ENCODE results near the gene ARHGAP20. TPM values are rescaled to one million over a fixed set of nuclear protein-coding genes. Genes with fewer than 3 reads are reported as not detected.

The ARHGAP20 gene
- total and polyA plus RNA-seq, 2 experiments from 2014 or later: 0.31 TPM; not detected in 1

- no peak overlapping the region for H3K27ac Mint-ChIP-seq
- H3K4me1 Mint-ChIP-seq: no peaks in the 10 kb centered on the region; the same call in 1 of the 3 replicates
- Histone ChIP-seq H3K4me2 (no peak overlapping the region), H3K9me2 (ENCODE audit: insufficient read depth) (no peaks in the 10 kb centered on the region), H3K36me3 (ENCODE audit: insufficient read depth) (no peaks in the 10 kb centered on the region), H4K20me1 (replicated peaks; ENCODE audit: insufficient read depth) (no peaks in the 10 kb centered on the region), H3K79me2 (replicated peaks; ENCODE audit: insufficient read depth) (no peaks in the 10 kb centered on the region), H3F3A (replicated peaks; ENCODE audit: low read depth) (no peaks in the 10 kb centered on the region), H3K27me3 (ENCODE audit: insufficient read depth) (peaks cover 41% of the 10 kb centered on the region), H3K4me3 (no peak overlapping the region), H3K27ac (ENCODE audit: low read depth) (no peak overlapping the region), H2AFZ (no peak overlapping the region), H3K4me1 (ENCODE audit: insufficient read depth) (no peaks in the 10 kb centered on the region; the same call in 1 of the 2 replicates)
- H3K27me3 Mint-ChIP-seq (ENCODE audit: insufficient read depth, low read depth, poor library complexity): peaks cover 21% of the 10 kb centered on the region
- ATAC-seq (no peak), DNase-seq (ENCODE audit: low spot score) (no peak)
- TF ChIP-seq JUNB (IDR thresholded peaks at IDR 0.05; ENCODE audit: unreplicated experiment): no peak
- TF ChIP-seq EZH2phosphoT487 (IDR thresholded peaks at IDR 0.05; ENCODE audit: unreplicated experiment): no peak
- TF ChIP-seq, protein P1, sequence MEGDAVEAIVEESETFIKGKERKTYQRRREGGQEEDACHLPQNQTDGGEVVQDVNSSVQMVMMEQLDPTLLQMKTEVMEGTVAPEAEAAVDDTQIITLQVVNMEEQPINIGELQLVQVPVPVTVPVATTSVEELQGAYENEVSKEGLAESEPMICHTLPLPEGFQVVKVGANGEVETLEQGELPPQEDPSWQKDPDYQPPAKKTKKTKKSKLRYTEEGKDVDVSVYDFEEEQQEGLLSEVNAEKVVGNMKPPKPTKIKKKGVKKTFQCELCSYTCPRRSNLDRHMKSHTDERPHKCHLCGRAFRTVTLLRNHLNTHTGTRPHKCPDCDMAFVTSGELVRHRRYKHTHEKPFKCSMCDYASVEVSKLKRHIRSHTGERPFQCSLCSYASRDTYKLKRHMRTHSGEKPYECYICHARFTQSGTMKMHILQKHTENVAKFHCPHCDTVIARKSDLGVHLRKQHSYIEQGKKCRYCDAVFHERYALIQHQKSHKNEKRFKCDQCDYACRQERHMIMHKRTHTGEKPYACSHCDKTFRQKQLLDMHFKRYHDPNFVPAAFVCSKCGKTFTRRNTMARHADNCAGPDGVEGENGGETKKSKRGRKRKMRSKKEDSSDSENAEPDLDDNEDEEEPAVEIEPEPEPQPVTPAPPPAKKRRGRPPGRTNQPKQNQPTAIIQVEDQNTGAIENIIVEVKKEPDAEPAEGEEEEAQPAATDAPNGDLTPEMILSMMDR (conservative IDR thresholded peaks at IDR 0.05; ENCODE audit: low read depth in 2 of 2): no peak
- H3K9me3 Mint-ChIP-seq: no peaks in the 10 kb centered on the region
- H3K36me3 Mint-ChIP-seq (ENCODE audit: low read depth): no peaks in the 10 kb centered on the region
- no peak overlapping the region for H3K4me3 Mint-ChIP-seq
Observed at GRCh38 chr11:110716361-110716760, 4.1 kb upstream of the ARHGAP20 start.

GRCh38 chr11:110715541-110715940 lies 3.3 kb upstream of the ARHGAP20 start:
- H3K27me3 Mint-ChIP-seq (ENCODE audit: insufficient read depth, low read depth, poor library complexity): peaks cover 29% of the 10 kb centered on the region
- peaks cover 49% of the 10 kb centered on the region for H3K27me3 ChIP-seq (ENCODE audit: insufficient read depth)
- no peak for TF ChIP-seq STAT1 (IDR thresholded peaks at IDR 0.05; ENCODE audit: unreplicated experiment)
- TF ChIP-seq, protein P1 (conservative IDR thresholded peaks at IDR 0.05; ENCODE audit: low read depth in 2 of 2): no peak
- TF ChIP-seq EZH2 (IDR thresholded peaks at IDR 0.05; ENCODE audit: low read depth, unreplicated experiment): no peak
- no peak for TF ChIP-seq ZNF331 (CRISPR knock-in tag; IDR thresholded peaks at IDR 0.05; ENCODE audit: low read depth)
- no peak for TF ChIP-seq EZH2phosphoT487 (IDR thresholded peaks at IDR 0.05; ENCODE audit: unreplicated experiment)
- TF ChIP-seq CREB1 (CRISPR knock-in tag; IDR thresholded peaks at IDR 0.05; ENCODE audit: low read depth): no peak
- no peak for TF ChIP-seq POLR2AphosphoS5 (IDR thresholded peaks at IDR 0.05; ENCODE audit: low read depth)
- TF ChIP-seq ETS1 (IDR thresholded peaks at IDR 0.05): no peak
- TF ChIP-seq REST (IDR thresholded peaks at IDR 0.05; ENCODE audit: unreplicated experiment): no peak
- no peak for TF ChIP-seq JUNB (IDR thresholded peaks at IDR 0.05; ENCODE audit: unreplicated experiment)

More at GRCh38 chr11:110715541-110715940, 3.3 kb upstream of the ARHGAP20 start:
- H3F3A ChIP-seq (replicated peaks; ENCODE audit: low read depth): no peaks in the 10 kb centered on the region
- DNase-seq (ENCODE audit: low spot score): no peak
- H3K9me2 ChIP-seq (ENCODE audit: insufficient read depth): no peaks in the 10 kb centered on the region
- peaks cover 4% of the 10 kb centered on the region for H3K4me1 ChIP-seq (ENCODE audit: insufficient read depth)
- no peaks in the 10 kb centered on the region for H3K79me2 ChIP-seq (replicated peaks; ENCODE audit: insufficient read depth)
- ATAC-seq: no peak
- H3K27ac ChIP-seq (ENCODE audit: low read depth): no peak overlapping the region
- no peak overlapping the region for H3K4me3 ChIP-seq
- Mint-ChIP-seq H3K36me3 (ENCODE audit: low read depth) (no peaks in the 10 kb centered on the region), H3K4me1 (peaks cover 3% of the 10 kb centered on the region; the same call in 2 of the 3 replicates), H3K27ac (no peak overlapping the region), H3K4me3 (no peak overlapping the region), H3K9me3 (no peaks in the 10 kb centered on the region)
- H4K20me1 ChIP-seq (replicated peaks; ENCODE audit: insufficient read depth): no peaks in the 10 kb centered on the region
- no peak overlapping the region for H2AFZ ChIP-seq
- no peaks in the 10 kb centered on the region for H3K36me3 ChIP-seq (ENCODE audit: insufficient read depth)
- H3K4me2 ChIP-seq: no peak overlapping the region

All from GM23338 (cell line).